Hepatocyte (in vitro differentiated cells): ENCODE results near the gene SCG5. TPM values are rescaled to one million over a fixed set of nuclear protein-coding genes. Genes with fewer than 3 reads are reported as not detected.
A peak's percentile ranks its signal among the peaks of the same experiment; 100 is the strongest.

ENCODE experiments used
- DNase-seq: peaks from one replicate; pipeline ENCODE4 v3.0.0-alpha.2; 2016; ENCODE audit warnings: low spot score
- H2AFZ ChIP-seq: fragments of 200-600 bp; sonication (generic); 2 replicates; pipeline ENCODE4 v1.6.0; 2016; ENCODE audit warnings: antibody characterized with exemption, mild to moderate bottlenecking
- H3K27ac ChIP-seq: fragments of 200-600 bp; sonication (generic); 2 replicates; pipeline ENCODE4 v1.5.1; 2016; ENCODE audit warnings: mild to moderate bottlenecking
- H3K27me3 ChIP-seq: fragments of 200-600 bp; sonication (generic); 2 replicates; pipeline ENCODE4 v1.6.1; 2016
- H3K36me3 ChIP-seq: fragments of 200-600 bp; sonication (generic); replicated peaks from 2 replicates; pipeline ENCODE4 v1.5.1; 2016; ENCODE audit warnings: low read depth; ENCODE audit not compliant: insufficient read depth
- H3K4me1 ChIP-seq: fragments of 200-600 bp; sonication (generic); 2 replicates; pipeline ENCODE4 v1.5.1; 2016; ENCODE audit warnings: mild to moderate bottlenecking, moderate library complexity; ENCODE audit not compliant: insufficient read depth
- H3K4me2 ChIP-seq: fragments of 200-600 bp; sonication (generic); 2 replicates; pipeline ENCODE4 v1.6.0; 2016
- H3K4me3 ChIP-seq: fragments of 200-600 bp; sonication (generic); 2 replicates; pipeline ENCODE4 v1.5.1; 2016; ENCODE audit warnings: mild to moderate bottlenecking
- H3K79me2 ChIP-seq: fragments of 200-600 bp; sonication (generic); 2 replicates; pipeline ENCODE4 v1.6.0; 2017; ENCODE audit warnings: mild to moderate bottlenecking
- H3K9me2 ChIP-seq: fragments of 200-600 bp; sonication (generic); replicated peaks from 2 replicates; pipeline ENCODE4 v1.6.0; 2017; ENCODE audit warnings: mild to moderate bottlenecking; ENCODE audit not compliant: insufficient read depth
- H3K9me3 ChIP-seq: fragments of 200-600 bp; sonication (generic); 2 replicates; pipeline ENCODE4 v1.5.1; 2016; ENCODE audit warnings: low read depth, mild to moderate bottlenecking
- H4K20me1 ChIP-seq: fragments of 200-600 bp; sonication (generic); 2 replicates; pipeline ENCODE4 v1.6.0; 2016; ENCODE audit warnings: mild to moderate bottlenecking; ENCODE audit not compliant: insufficient read depth, poor library complexity, severe bottlenecking
- EZH2 ChIP-seq: fragments of 200-600 bp; sonication (generic); IDR thresholded peaks from 2 replicates; pipeline ENCODE4 v1.6.1; 2016; ENCODE audit warnings: antibody characterized with exemption, mild to moderate bottlenecking, borderline replicate concordance
- EZH2phosphoT487 ChIP-seq: fragments of 200-600 bp; sonication (generic); IDR thresholded peaks from one replicate; pipeline ENCODE4 v1.6.1; 2018; ENCODE audit warnings: antibody characterized with exemption, mild to moderate bottlenecking, low read depth, moderate library complexity; ENCODE audit not compliant: unreplicated experiment, severe bottlenecking
- WGBS: methylation state at CpG from one replicate; pipeline ENCODE4 v1.1.6; 2016; ENCODE audit warnings: low lambda C conversion rate; ENCODE audit errors: missing lambda C conversion rate; 5-methylcytosine and 5-hydroxymethylcytosine counted together
- polyA plus RNA-seq: library from polyadenylated mRNA; unstranded; fragments of >200 nt; fragmentation: Nextera tagmentation; extraction: Ambion mirVana; gene quantifications from 2 replicates; pipeline ENCODE4 v1.2.1, GENCODE V29; 2016
- total RNA-seq: library from RNA; depleted of rRNA; stranded (reverse); fragments of >200 nt; gene quantifications from 2 replicates; pipeline ENCODE4 v1.2.3, GENCODE V29; 2014
- TF ChIP-seq, protein P1 (sequence below): fragments of 200-600 bp; sonication (generic); IDR thresholded peaks from 2 replicates; pipeline ENCODE4 v1.5.1; 2016; ENCODE audit warnings: antibody characterized with exemption, mild to moderate bottlenecking; ENCODE audit not compliant: poor library complexity

SCG5 gene
- total and polyA plus RNA-seq, 2 experiments from 2014 or later, result 5.2 to 9.8 TPM

DNA sequence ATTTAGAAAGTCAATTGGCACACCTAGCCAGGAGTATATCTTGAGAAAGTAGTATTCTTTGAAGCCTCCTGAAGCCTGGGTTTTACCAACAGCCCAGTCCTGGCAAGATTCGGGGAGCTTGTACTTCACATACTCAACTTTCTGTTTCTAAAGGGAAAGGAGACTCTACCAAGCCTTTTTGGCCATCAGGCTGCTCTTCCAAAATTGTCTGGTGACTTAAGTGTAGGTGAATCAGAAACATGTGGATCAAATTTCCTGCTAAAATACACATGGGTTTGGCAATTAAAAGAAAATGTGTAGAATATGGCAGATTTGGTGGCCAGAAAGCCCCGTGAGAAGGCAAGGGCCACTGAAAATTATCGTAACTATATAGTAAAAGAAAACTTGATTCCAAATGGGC, 60.4 kb downstream of the SCG5 start:
- no peak overlapping the region for H2AFZ ChIP-seq
- no peaks in the 10 kb centered on the region for H3K36me3 ChIP-seq
- H3K79me2 ChIP-seq, result no peaks in the 10 kb centered on the region
- WGBS, result 62% methylated on average over 3 of the region's 3 CpGs
- H3K4me1 ChIP-seq, result peaks cover 16% of the 10 kb centered on the region
- H3K27me3 ChIP-seq, result peaks cover 2% of the 10 kb centered on the region
- no peak for DNase-seq
- no peak overlapping the region for H3K27ac ChIP-seq
- H3K4me3 ChIP-seq, result no peak overlapping the region
- H3K9me2 ChIP-seq, result no peaks in the 10 kb centered on the region
- no peaks in the 10 kb centered on the region for H3K9me3 ChIP-seq
- no peaks in the 10 kb centered on the region for H4K20me1 ChIP-seq
- H3K4me2 ChIP-seq, result no peak overlapping the region
- TF ChIP-seq, protein P1, sequence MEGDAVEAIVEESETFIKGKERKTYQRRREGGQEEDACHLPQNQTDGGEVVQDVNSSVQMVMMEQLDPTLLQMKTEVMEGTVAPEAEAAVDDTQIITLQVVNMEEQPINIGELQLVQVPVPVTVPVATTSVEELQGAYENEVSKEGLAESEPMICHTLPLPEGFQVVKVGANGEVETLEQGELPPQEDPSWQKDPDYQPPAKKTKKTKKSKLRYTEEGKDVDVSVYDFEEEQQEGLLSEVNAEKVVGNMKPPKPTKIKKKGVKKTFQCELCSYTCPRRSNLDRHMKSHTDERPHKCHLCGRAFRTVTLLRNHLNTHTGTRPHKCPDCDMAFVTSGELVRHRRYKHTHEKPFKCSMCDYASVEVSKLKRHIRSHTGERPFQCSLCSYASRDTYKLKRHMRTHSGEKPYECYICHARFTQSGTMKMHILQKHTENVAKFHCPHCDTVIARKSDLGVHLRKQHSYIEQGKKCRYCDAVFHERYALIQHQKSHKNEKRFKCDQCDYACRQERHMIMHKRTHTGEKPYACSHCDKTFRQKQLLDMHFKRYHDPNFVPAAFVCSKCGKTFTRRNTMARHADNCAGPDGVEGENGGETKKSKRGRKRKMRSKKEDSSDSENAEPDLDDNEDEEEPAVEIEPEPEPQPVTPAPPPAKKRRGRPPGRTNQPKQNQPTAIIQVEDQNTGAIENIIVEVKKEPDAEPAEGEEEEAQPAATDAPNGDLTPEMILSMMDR, result no peak
- TF ChIP-seq EZH2 (no peak), EZH2phosphoT487 (no peak)

DNA sequence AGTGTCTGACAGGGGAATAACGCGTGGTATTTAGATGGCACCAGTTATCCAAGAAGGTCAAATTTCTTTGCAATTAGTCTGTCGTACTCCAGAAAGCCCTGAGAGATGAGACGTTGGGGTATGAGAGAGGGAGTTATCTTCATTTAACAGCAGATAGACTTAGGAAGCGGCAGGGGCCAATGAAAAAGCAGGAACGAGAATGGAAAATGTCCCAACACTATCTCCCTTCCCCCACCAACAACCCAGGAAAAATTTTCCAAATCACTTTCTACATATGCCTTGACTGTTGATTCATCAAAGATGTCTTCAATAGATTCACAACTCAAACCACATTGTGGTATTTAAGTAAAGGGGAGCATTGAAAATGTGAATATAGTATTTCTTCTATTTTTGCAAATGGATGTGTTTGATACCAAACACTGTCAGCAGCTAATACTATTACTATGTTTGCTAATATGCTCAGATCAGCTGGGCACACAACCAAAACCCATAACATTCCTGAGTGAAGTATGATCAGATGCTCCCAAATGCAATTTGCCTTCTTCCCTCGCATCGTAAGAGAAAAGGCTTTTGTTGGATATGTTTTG, 63.0 kb downstream of the SCG5 start:
- H3K4me2 ChIP-seq, result no peak overlapping the region
- 68% methylated on average over 8 of the region's 8 CpGs for WGBS

DNA sequence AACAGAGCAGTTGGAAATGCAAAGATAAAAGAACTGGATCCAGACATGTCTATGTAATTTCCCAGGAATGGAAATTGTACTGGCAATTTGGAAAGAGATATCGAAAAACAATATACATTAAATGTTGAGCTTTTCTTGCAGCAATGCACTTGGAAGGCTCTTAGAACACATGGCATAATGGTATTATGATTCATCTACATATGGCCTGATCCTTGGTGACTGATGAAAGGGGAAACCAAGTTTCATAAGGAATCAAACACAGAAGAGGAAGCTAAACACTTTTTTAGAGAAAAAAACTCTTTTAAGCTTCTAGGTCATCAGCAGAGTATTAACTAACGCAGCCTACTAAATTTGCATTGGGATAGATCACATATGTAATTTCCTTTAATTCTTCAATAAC, 63.9 kb downstream of the SCG5 start:
- H3K4me2 ChIP-seq, result no peak overlapping the region
- H3K9me3 ChIP-seq, result no peaks in the 10 kb centered on the region
- H3K4me1 ChIP-seq, result peaks cover 21% of the 10 kb centered on the region
- no peak overlapping the region for H2AFZ ChIP-seq
- peaks cover 2% of the 10 kb centered on the region for H3K27me3 ChIP-seq
- WGBS, result 84% methylated on average over 2 of the region's 2 CpGs
- H4K20me1 ChIP-seq, result no peaks in the 10 kb centered on the region
- no peak overlapping the region for H3K27ac ChIP-seq
- no peak for DNase-seq
- TF ChIP-seq, protein P1, result no peak
- TF ChIP-seq EZH2phosphoT487 (no peak), EZH2 (no peak)
- H3K79me2 ChIP-seq, result no peaks in the 10 kb centered on the region
- H3K36me3 ChIP-seq, result no peaks in the 10 kb centered on the region
- no peaks in the 10 kb centered on the region for H3K9me2 ChIP-seq
- H3K4me3 ChIP-seq, result no peak overlapping the region

More for the DNA sequence above, 63.0 kb downstream of the SCG5 start:
- no peaks in the 10 kb centered on the region for H3K79me2 ChIP-seq
- peaks cover 16% of the 10 kb centered on the region for H3K4me1 ChIP-seq
- H3K27me3 ChIP-seq, result peaks cover 2% of the 10 kb centered on the region
- no peak overlapping the region for H3K4me3 ChIP-seq
- TF ChIP-seq, protein P1, result no peak
- TF ChIP-seq EZH2phosphoT487 (no peak), EZH2 (no peak)
- no peaks in the 10 kb centered on the region for H3K9me2 ChIP-seq
- no peaks in the 10 kb centered on the region for H4K20me1 ChIP-seq
- no peak for DNase-seq
- H3K9me3 ChIP-seq, result no peaks in the 10 kb centered on the region
- H3K36me3 ChIP-seq, result no peaks in the 10 kb centered on the region
- H3K27ac ChIP-seq, result peak overlapping the region; percentile 34
- H2AFZ ChIP-seq, result no peak overlapping the region

DNA sequence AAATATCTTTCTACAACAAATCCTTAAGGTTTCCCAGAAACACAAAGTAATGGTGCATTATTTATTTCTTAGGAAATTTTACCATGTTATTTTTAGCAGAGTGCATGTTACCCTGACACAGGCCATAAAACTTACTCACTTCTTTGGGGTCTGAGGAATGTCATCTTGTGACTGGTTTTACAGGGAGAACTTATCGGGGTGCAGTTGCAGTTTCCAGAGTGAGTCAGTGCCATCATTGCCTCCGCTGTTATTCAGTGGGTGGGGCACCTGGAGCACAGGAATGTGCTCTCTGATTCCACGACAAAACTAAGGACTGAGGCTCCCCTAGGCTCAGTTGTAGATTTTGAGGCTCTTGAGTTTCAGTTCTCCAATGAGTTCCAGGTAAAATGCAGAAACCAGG, 65.2 kb downstream of the SCG5 start:
- no peak for DNase-seq
- H3K9me2 ChIP-seq, result no peaks in the 10 kb centered on the region
- H3K4me2 ChIP-seq, result no peak overlapping the region
- H3K27me3 ChIP-seq, result peaks cover 2% of the 10 kb centered on the region
- no peak overlapping the region for H3K4me3 ChIP-seq
- no peaks in the 10 kb centered on the region for H3K9me3 ChIP-seq
- peaks cover 21% of the 10 kb centered on the region for H3K4me1 ChIP-seq
- H3K36me3 ChIP-seq, result no peaks in the 10 kb centered on the region
- H3K27ac ChIP-seq, result peak overlapping the region; percentile 48
- no peaks in the 10 kb centered on the region for H4K20me1 ChIP-seq
- no peak overlapping the region for H2AFZ ChIP-seq
- no peak for TF ChIP-seq EZH2
- TF ChIP-seq, protein P1, result no peak
- no peak for TF ChIP-seq EZH2phosphoT487
- H3K79me2 ChIP-seq, result no peaks in the 10 kb centered on the region
- 55% methylated on average over 3 of the region's 3 CpGs for WGBS
